ENCODE results near the gene EEF1B2.

The EEF1B2 gene

GRCh38 chr2:206211657-206212255, 52.1 kb downstream of the EEF1B2 start:
- no peak for DNase-seq (ENCODE audit: extremely low read depth in 1 of 2, low read depth in 1 of 2)

Measured in activated CD8-positive, alpha-beta memory T cell treated with anti-CD3 and anti-CD28 coated beads for 1 hour (primary cell).